T47D (cell line): ENCODE results near the gene DLG5.

Experiments used
- DNase-seq, 2 experiments: peaks; one replicate each; pipeline versions ENCODE4 v3.0.0 to v3.0.0-alpha.2; 2011 to 2012; ENCODE audit warnings: low read depth in 1 of 2, low spot score in 1 of 2
- JUND ChIP-seq: IDR thresholded peaks from 2 replicates; pipeline ENCODE4 v1.6.1; 2012; ENCODE audit warnings: low read depth
- in situ Hi-C: cut with HindIII; loops from 2 replicates; pipeline ENCODE4 v1.10.0; 2016; ENCODE audit warnings: low sequenced_read_pairs, low pct_unique_long_range_greater_than_20kb

DLG5 gene

GRCh38 chr10:77962350-77963146 lies 36.0 kb upstream of the DLG5 start:
- no peak for TF ChIP-seq JUND
- in situ Hi-C loops = no loop called here

GRCh38 chr10:77961668-77962067 lies 35.1 kb upstream of the DLG5 start:
- in situ Hi-C loops = no loop called here
- DNase-seq = no peak
- TF ChIP-seq JUND = no peak

More at GRCh38 chr10:77962350-77963146, 36.0 kb upstream of the DLG5 start:
- DNase-seq = no peak

DNA sequence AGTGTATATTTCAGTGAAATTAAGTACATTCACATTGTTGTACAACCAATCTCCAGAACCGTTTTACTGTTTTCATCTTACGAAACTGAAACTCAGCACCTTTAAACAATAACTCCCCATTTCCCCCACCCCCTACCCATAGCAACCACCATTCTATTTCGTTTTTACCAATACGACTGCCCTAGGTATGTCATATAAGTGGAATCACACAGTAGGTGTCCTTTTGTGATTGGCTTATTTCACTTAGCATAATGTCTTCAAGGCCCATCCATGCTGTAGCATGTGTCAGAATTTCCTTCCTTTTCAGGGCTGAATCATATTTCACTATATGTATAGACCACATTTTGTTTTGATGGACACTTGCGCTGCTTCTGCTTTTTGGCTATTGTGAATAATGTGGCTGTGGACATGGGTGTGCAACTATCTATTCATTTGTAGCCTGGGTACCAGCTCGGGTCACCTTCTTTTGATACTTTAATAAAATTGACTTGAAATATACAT lies 34.3 kb upstream of the DLG5 start:
- in situ Hi-C loops = no loop called here
- TF ChIP-seq JUND = no peak
- no peak for DNase-seq

- in situ Hi-C loops = no loop called here
- no peak for DNase-seq
- TF ChIP-seq JUND = no peak
These were observed 33.4 kb upstream of the DLG5 start for GRCh38 chr10:77959887-77960455.

GRCh38 chr10:77959384-77959783 lies 32.8 kb upstream of the DLG5 start:
- TF ChIP-seq JUND = no peak
- in situ Hi-C loops = no loop called here
- DNase-seq = no peak

DNA sequence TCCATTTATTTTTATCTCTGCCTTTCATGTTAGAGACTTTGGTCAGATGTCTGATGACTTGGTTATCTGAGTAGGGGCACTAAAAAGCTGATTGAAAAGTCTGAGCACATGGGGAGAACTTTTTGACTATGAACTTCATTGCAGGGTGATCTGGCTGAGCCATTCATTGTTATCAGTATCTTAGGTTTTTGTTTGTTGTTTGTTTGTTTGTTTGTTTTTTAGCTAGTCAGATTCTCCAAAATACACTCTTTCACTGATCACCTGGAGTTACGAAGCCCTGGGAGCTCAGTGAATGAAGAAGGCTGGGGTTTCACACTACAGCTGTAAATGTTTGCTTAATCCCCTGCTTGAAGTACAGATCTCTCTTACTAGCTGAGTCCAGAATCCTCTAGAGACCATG lies 28.6 kb upstream of the DLG5 start:
- no peak for DNase-seq
- in situ Hi-C loops = no loop called here
- TF ChIP-seq JUND = no peak

DNA sequence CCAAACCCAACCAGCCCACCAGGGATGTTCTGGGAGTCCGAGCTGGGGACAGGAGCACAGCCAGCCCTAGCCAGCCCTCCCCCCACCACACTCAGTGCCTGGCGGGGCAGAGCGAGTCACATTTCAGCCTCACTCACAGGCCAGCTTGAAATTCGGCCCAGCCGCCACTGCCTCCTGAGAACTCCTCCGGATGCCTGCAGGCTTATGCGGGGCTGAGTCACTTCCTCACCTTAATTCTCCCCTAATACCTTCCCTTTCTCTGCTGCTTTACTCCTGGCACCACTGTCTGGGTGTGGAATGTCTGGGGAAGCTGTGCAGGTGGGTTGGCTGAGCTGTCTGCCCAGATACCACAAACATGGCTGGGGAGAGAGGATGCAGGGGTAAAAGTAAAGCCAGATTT lies 22.6 kb upstream of the DLG5 start:
- peak in 1 of 2 experiments; percentile 67 for DNase-seq
- no peak for TF ChIP-seq JUND
- in situ Hi-C loops = no loop called here

DNA sequence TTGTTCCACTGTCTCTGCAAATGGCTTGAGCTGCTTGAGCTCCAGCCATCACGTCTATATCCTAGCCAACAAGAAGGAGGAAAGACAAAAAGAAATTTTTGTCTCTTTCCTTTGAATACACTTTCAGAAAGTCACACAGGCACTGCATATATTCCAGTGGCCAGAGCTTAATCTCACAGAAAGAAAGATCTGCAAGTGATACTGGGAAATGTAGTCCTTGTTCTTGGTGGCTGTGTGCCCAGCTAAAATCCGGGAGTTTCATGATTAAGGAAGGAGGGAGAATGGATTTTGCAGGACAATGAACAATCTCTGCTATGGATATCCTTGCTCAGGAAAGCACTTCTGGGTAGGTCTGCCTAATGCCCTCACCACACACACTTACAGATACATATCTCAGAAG lies 19.5 kb upstream of the DLG5 start:
- peak in 1 of 2 experiments; percentile 51 for DNase-seq
- in situ Hi-C loops = no loop called here
- no peak for TF ChIP-seq JUND

GRCh38 chr10:77944519-77944918 lies 18.0 kb upstream of the DLG5 start:
- in situ Hi-C loops = no loop called here
- no peak for TF ChIP-seq JUND
- DNase-seq = peak in 1 of 2 experiments; percentile 83

- no peak for TF ChIP-seq JUND
- in situ Hi-C loops = no loop called here
- peak in 1 of 2 experiments; percentile 54 for DNase-seq
These were observed 16.8 kb upstream of the DLG5 start for GRCh38 chr10:77943121-77943901.

DNA sequence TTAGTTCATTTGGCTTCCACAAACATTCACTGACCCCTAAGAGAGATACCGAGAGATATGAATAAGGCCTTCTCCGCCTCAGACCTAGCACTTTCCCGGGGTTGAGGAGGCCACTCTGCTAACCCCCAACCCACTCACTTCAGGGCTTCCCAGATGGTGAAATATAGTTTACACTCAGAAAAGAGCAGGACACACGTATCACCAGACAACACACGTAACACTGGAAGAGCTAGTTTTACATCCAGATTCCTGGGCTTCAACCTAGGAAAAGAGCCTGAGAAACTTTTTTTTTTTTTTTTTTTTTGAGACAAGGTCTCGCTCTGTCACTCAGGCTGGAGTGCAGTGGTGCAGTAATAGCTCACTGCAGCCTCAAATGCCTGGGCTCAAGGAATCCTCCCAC lies 15.2 kb upstream of the DLG5 start:
- in situ Hi-C loops = no loop called here
- no peak for TF ChIP-seq JUND
- DNase-seq = no peak

GRCh38 chr10:77940627-77941026 lies 14.1 kb upstream of the DLG5 start:
- in situ Hi-C loops = no loop called here
- no peak for TF ChIP-seq JUND
- no peak for DNase-seq

- no peak for DNase-seq
- in situ Hi-C loops = no loop called here
- TF ChIP-seq JUND = no peak
These were observed 13.7 kb upstream of the DLG5 start for GRCh38 chr10:77940225-77940624.
